GM21529 (cell line): Measurements from ENCODE around the gene REX1BD.
A peak's percentile ranks its signal among the peaks of the same experiment; 100 is the strongest.
"Not testable (repeated sequence)": the region's sequence is repeated elsewhere in the genome, so short reads cannot be mapped to it uniquely, and the experiment has no call there.

Experiments
- ATAC-seq: cut with Tn5 transposase; IDR thresholded peaks from one replicate; pipeline ENCODE4 v1.9.1; 2021; ENCODE audit not compliant: unreplicated experiment

REX1BD gene

DNA sequence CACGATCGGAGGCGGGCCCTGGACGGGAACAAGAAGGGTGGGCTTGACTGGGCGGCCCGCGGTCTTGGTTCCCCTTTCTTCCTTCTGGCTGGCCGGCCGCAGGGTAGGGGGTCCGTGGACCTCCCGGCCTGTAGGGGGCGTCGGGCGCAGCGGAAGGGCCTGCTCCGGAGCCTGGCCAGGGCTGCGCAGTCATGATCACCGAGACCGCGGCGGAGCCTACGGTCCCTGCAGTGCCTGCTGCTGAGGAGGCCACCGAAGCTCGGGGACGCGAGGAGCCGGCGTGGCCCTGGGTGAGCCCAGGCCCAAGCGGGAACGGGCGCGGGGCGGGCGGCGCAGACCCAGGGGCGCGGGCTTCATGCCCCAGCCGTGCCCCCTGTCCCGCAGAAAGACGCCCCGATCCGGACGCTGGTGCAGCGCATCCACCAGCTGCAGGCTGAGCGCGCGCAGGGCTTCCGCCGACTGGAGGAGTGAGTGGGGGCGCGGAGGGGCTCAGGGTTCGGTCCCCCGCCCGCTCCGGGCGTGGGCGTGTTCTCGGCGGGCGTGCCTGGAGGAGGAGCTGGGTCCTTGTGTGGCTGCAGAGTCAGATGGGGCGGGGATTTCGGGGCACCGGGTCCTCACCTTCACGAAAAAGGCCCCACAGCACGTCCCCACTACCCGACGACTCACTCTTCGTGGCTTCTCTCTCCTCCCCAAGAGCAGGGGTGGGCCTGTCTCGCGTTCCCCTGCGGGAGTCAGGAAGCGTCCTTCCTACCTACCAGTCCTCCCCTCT lies at the start of gene REX1BD:
TSS of gene REX1BD (plus strand) at position 188 of the 769 bp plus-strand sequence. CDS start at position 192, 4 bp downstream.
- ATAC-seq, result peak; percentile 64

- no peak for ATAC-seq
These were observed 49.2 kb upstream of the REX1BD start for GRCh38 chr19:18539372-18539771.

GRCh38 chr19:18540200-18540599 lies 48.4 kb upstream of the REX1BD start:
- not testable (repeated sequence) for ATAC-seq

GRCh38 chr19:18541258-18541991 lies 47.2 kb upstream of the REX1BD start:
- no peak for ATAC-seq

GRCh38 chr19:18541992-18542940 lies 46.3 kb upstream of the REX1BD start:
- ATAC-seq, result no peak

DNA sequence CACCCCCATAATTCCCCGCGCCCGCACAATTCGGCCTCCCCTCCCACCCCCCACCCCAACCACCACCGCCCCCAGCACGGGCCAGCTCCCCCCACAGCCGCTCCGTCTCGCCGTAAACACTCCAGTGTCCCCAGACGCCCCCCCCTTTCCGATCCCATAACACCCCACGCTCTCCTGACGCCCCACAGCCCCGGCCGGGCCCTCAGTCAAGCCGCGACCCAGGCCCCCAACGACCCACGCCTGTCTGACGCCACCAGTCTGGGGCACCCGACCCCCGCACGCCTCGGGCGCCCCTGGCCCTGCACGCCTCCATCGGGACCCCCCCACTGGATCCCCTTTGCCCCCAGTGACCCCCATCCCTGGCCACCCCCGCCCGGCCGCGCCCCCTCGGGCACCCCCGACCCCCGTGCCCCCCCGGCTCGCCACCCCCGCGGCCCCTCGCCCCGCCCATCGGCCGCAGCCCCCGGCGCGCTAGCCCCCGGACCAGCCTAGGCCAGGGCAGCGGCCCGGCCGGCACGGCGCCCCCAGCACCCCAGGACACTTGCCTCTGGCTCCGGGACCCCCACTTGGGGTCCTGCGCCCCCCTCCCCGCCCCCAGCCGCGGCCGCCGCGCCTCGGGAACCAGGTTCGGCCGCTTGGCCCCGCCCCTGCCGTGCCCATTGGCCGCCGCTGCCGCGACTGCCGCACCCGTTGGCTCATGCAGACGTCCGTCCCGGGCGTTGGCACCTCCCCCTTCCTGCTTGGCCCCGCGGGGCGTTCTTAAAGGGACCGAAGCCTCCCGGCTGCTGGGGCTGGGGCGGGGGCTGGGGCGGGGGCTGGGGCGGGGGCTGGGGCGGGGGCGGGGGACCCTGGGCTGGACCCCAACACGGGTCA lies 45.4 kb upstream of the REX1BD start, which contains the start of gene FKBP8:
TSS of gene FKBP8 (minus strand) at position 633 of the 873 bp plus-strand sequence. CDS start 1,603 bp downstream, outside the sequence.
- peak; percentile 86 for ATAC-seq

GRCh38 chr19:18543814-18544475 lies 44.7 kb upstream of the REX1BD start:
- peak; percentile 71 for ATAC-seq

GRCh38 chr19:18551631-18552030 lies 37.0 kb upstream of the REX1BD start:
- ATAC-seq, result no peak

GRCh38 chr19:18557411-18558201 lies 31.0 kb upstream of the REX1BD start, which contains the start of gene KXD1:
KXD1 (plus strand) TSS chr19:18557870; CDS start chr19:18562057, 4,187 bp downstream.
- ATAC-seq, result peak; percentile 80

DNA sequence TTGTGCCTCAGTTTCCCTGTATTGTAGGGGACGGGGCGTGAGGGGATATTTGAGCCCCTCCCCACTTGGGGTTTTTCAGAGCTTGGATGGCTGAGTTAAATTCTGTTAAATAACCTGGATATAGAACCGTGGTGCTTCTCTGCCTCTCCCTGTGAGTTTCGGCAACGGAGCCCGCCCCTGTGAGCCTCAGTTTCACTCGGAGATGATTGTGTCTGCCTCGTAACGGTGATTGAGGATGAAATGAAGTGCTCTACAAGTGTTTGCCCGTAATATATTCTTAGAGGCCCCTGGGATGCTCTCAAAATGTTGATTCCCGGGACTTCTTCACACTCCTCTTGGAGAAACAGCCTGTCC lies 30.4 kb upstream of the REX1BD start:
- ATAC-seq, result no peak

DNA sequence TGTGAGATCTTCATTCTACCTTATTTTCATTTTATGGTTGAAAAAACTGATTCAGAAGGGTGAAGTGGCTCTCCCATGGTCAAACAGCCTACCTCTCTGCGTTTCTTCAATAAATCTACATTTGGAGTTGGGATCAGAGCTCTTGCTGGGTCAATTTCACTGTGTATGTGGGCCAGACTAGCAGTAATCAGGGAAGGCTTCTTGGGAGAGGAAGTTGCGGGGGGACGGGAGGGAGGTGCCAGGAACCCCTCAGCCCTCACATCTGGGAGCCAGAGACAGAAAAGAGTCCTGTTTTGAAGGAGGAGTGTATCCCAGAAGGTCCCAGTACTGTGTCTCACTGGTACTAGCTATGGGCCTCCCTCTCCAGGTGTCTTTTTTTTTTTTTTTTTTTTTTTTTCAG lies 30.0 kb upstream of the REX1BD start:
- no peak for ATAC-seq

- ATAC-seq, result no peak
These were observed 28.9 kb upstream of the REX1BD start for GRCh38 chr19:18559685-18560084.

DNA sequence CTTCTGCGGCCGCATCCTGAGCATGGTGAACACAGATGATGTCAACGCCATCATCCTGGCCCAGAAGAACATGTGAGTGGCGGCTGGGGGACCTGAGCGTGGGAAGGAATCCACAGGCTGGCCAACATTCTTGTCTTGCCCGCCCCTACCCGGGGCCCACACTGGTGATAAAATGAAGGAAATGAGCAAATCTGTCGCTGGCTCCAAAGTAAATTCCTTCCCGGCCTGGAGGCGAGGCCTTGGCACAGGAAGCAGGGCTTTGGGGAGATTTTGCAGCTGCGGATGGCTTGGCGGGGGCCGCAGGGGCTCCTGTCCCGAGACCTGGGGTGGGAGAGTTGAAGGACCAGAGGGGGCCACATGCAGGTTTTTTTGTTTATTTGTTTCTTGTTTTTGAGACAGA lies 26.5 kb upstream of the REX1BD start:
- no peak for ATAC-seq

- no peak for ATAC-seq
These were observed 21.6 kb upstream of the REX1BD start for GRCh38 chr19:18566953-18567352.

DNA sequence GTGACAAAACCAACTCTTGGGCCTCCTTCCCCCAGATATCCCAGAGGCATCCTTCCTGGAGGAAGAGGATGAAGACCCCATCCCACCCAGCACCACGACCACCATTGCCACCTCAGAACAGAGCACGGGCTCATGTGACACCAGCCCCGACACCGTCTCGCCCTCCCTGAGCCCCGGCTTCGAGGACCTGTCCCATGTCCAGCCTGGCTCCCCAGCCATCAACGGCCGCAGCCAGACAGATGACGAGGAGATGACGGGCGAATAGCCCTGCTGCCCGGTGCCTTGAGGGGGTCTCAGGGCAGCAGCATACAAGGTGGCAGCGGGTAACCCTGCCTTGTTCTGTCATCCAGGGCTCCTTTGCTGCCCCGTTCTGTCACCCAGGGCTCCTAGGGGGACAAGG lies 20.2 kb upstream of the REX1BD start:
- ATAC-seq, result no peak

GRCh38 chr19:18571564-18572344 lies 16.8 kb upstream of the REX1BD start, which contains the start of gene UBA52:
UBA52 (plus strand) TSS chr19:18571857; CDS start chr19:18573301, 1,444 bp downstream.
- ATAC-seq, result peak; percentile 87

GRCh38 chr19:18574691-18575291 lies 13.8 kb upstream of the REX1BD start:
- ATAC-seq, result no peak
